Activated effector memory CD4-positive, alpha-beta T cell treated with Interleukin-2 at 50 U/mL for 16 hours (primary cell): ENCODE measurements around the gene PRDX5.

ENCODE experiments used
- DNase-seq: peaks from one replicate; pipeline ENCODE4 v3.0.0-alpha.2; 2020

The PRDX5 gene

DNA sequence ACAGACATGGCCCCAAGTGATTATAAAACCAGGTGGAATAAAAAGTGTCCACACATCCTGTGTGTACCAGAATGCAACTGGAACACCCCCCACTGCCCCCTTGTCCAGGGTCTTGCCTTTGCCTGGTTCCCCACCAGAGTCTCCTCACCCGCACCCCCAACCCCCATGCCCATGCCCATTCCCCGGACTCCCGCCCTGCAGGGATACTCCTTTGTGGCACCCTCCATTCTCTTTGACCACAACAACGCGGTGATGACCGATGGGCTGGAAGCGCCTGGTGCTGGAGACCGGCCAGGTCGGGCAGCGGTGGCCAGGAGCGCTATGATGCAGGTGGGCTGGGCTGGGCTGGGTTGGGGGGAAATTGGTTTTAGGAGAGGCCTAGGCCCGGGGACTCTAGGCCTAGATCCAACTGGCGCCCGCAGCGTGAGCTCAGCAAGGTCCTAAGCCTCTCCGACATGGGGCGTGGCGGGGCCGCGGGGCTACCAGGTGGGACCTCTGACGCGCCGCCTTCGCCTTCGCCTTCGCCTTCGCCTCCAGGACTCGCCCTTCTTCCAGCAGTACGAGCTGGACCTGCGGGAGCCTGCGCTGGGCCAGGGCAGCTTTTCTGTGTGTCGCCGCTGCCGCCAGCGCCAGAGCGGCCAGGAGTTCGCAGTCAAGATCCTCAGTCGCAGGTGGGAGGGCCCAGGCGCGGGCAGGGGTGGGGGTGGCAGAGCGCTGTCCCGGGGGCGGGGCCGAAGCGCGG lies 50.2 kb downstream of the PRDX5 start:
- no peak for DNase-seq

DNA sequence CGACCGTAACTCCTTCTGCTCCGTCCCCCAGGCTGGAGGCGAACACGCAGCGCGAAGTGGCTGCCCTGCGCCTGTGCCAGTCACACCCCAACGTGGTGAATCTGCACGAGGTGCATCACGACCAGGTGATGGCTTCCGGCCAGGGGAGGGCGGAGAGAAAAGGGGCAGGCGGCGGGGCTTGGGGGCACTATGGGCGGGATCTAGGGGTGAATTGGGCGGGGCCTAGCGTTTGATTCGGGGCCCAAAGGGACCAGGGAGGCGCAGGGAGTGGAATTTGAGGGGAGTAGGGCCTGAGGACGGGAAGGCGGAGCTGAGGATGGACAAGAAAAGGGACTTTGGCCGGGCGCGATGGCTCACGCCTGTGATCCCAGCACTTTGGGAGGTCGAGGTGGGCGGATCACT lies 50.8 kb downstream of the PRDX5 start:
- DNase-seq, result no peak

DNA sequence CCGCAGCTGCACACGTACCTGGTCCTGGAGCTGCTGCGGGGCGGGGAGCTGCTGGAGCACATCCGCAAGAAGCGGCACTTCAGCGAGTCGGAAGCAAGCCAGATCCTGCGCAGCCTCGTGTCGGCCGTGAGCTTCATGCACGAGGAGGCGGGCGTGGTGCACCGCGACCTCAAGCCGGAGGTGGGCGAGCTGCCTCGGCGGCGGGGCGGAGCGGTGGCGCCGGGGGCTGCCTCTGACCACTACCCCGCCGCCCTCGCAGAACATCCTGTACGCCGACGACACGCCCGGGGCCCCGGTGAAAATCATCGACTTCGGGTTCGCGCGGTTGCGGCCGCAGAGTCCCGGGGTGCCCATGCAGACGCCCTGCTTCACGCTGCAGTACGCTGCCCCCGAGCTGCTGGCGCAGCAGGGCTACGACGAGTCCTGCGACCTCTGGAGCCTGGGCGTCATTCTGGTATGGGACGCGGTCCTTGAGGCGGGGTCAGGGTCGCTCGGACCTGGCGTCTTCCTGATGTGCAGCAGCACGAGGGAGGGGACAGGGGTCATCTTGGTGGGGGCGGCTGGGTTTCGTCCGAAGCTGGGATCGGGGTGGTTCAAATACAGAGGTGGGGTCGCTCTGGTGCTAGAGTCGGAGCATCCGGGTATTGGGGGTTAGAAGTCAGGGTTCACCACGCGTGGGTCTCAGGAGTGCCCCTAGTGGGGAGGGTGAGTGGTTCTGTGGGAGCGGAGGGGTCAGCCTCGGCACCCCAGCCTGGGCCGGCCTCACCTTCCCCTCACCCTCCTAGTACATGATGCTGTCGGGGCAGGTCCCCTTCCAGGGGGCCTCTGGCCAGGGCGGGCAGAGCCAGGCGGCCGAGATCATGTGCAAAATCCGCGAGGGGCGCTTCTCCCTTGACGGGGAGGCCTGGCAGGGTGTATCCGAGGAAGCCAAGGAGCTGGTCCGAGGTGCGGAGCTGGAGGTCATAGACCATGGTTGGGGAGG lies 51.8 kb downstream of the PRDX5 start:
- no peak for DNase-seq

DNA sequence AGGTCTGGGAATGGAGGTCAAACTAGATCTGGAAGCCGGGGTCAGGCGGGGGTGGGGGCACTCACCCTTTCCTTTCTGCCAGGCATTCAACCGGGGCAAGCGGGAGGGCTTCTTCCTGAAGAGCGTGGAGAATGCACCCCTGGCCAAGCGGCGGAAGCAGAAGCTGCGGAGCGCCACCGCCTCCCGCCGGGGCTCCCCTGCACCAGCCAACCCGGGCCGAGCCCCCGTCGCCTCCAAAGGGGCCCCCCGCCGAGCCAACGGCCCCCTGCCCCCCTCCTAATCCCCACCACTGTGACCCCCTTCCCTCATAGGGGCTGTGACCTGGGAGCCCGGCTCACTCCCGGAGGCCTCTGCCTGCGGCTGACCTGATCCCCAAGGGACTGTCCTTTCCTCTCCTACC lies 53.3 kb downstream of the PRDX5 start:
- DNase-seq, result no peak
